HEK293T (cell line): Measurements from ENCODE around the gene ATP1A2.

ENCODE experiments used
- L3MBTL2 ChIP-seq: fragments of 450-650 bp; conservative IDR thresholded peaks from 2 replicates; pipeline ENCODE4 v1.6.1; 2016; ENCODE audit warnings: mild to moderate bottlenecking
- NFRKB ChIP-seq: fragments of 450-650 bp; IDR thresholded peaks from 2 replicates; pipeline ENCODE4 v1.6.1; 2016; ENCODE audit warnings: mild to moderate bottlenecking, moderate library complexity
- SUZ12 ChIP-seq: fragments of 450-650 bp; IDR thresholded peaks from 2 replicates; pipeline ENCODE4 v1.6.1; 2016; ENCODE audit warnings: mild to moderate bottlenecking
- TARDBP ChIP-seq: fragments of 450-650 bp; IDR thresholded peaks from 2 replicates; pipeline ENCODE4 v1.6.1; 2016
- TF ChIP-seq, protein P1 (sequence below): fragments of 450-650 bp; IDR thresholded peaks from 2 replicates; pipeline ENCODE4 v1.6.1; 2016

DNA sequence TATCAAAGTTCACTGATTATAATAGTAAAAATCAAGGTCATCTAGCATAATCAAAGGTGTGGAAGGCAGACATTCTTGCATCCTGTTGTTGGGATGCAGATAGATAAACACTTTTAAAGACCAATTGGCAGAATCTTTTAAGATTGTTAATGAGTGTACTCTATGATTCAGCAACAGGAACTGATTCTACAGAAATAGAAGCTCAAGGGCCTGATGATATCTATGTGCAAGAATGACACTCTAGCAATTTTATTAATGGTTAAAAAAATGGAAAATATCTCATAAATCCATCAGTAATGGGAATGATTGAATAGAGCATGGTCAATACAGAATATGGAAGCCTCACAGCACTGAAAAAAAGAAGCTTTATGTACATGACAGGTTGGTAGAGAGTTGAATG, 33.7 kb downstream of the ATP1A2 start:
- TF ChIP-seq TARDBP (no peak), L3MBTL2 (no peak), SUZ12 (no peak), NFRKB (no peak)
- TF ChIP-seq, protein P1, sequence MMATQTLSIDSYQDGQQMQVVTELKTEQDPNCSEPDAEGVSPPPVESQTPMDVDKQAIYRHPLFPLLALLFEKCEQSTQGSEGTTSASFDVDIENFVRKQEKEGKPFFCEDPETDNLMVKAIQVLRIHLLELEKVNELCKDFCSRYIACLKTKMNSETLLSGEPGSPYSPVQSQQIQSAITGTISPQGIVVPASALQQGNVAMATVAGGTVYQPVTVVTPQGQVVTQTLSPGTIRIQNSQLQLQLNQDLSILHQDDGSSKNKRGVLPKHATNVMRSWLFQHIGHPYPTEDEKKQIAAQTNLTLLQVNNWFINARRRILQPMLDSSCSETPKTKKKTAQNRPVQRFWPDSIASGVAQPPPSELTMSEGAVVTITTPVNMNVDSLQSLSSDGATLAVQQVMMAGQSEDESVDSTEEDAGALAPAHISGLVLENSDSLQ, result no peak
